SU-DHL-6 (cell line): ENCODE data around the gene ODF2.

ENCODE experiments used
- CTCF ChIP-seq: fragments of 200-600 bp; sonication (generic); IDR thresholded peaks from one replicate; pipeline ENCODE4 v1.5.1; 2017; ENCODE audit warnings: antibody characterized with exemption, mild to moderate bottlenecking, low read length, moderate library complexity; ENCODE audit not compliant: insufficient read depth, poor library complexity, severe bottlenecking
- EZH2phosphoT487 ChIP-seq: fragments of 200-600 bp; sonication (generic), shearing (Covaris generic); conservative IDR thresholded peaks from 2 replicates; pipeline ENCODE4 v1.6.1; 2018; ENCODE audit warnings: mild to moderate bottlenecking, antibody characterized with exemption, low read length, moderate library complexity, mixed read lengths

- TF ChIP-seq CTCF (peak; percentile 96), EZH2phosphoT487 (no peak)
Observed at GRCh38 chr9:128420060-128420650, 35.7 kb upstream of the ODF2 start.
